HepG2 (cell line): Measurements from ENCODE around the gene SLC9A8. TPM values are rescaled to one million over a fixed set of nuclear protein-coding genes. Genes with fewer than 3 reads are reported as not detected.
A peak's percentile ranks its signal among the peaks of the same experiment; 100 is the strongest.

Experiments used
- ATAC-seq: fragments of 200-7000 bp; cut with Tn5 transposase; 3 replicates; pipeline ENCODE4 v1.9.1; 2020; ENCODE audit warnings: mild to moderate bottlenecking, moderate library complexity
- BruUV-seq: library from RNA; stranded (reverse); fragments of 400-500 nt; replicated peaks from 2 replicates; lab custom pipeline; 2021; lab: Mats Ljungman, UMichigan
- CTCF ChIA-PET: fragments of 300-600 bp; formaldehyde crosslinking; extraction: SDS; loops from one replicate; lab custom pipeline; 2021; ENCODE audit warnings: low total read pairs, inconsistent platforms, low intra/inter-chr PET ratio; lab: Yijun Ruan, JAX
- POLR2A ChIA-PET: fragments of 350-600 bp; sonication (Branson Sonifier 250); formaldehyde crosslinking; loops from one replicate; lab custom pipeline; 2020; ENCODE audit warnings: antibody characterized with exemption, inconsistent platforms; lab: Yijun Ruan, JAX
- DNase-seq: peaks from one replicate; pipeline ENCODE4 v3.0.0-alpha.2; 2015; ENCODE audit warnings: low spot score
- FAIRE-seq: peaks from 3 replicates; lab custom pipeline; 2011; peaks lifted over from hg19 to GRCh38; lab: Jason Lieb, UNC
- H2AFZ ChIP-seq: one replicate; pipeline ENCODE4 v1.6.1; 2011; ENCODE audit warnings: low read length, inconsistent platforms
- H3K27ac ChIP-seq: fragments of 300-600 bp; 3 replicates; pipeline ENCODE4 v1.8.0; 2011; ENCODE audit warnings: mixed run types, mild to moderate bottlenecking, mixed read lengths, low read length, inconsistent platforms; ENCODE audit not compliant: insufficient read depth; ENCODE audit errors: extremely low read length
- H3K27me3 ChIP-seq, 2 experiments: fragments of 200-600 bp in 1 of 2; 2 replicates in 1 of 2; 3 replicates in 1 of 2; pipeline versions ENCODE4 v1.6.0 to v1.8.0; 2011; ENCODE audit warnings: low read length in 2 of 2, mild to moderate bottlenecking in 2 of 2, moderate library complexity in 2 of 2, inconsistent platforms in 1 of 2; ENCODE audit not compliant: insufficient read depth in 2 of 2, control insufficient read depth in 1 of 2
- H3K36me3 ChIP-seq, 2 experiments: fragments of 200-600 bp in 1 of 2; replicated peaks in 1 of 2; 2 replicates in 1 of 2; 3 replicates in 1 of 2; pipeline versions ENCODE4 v1.5.1 to v1.8.0; 2011; ENCODE audit warnings: low read length in 2 of 2, inconsistent platforms in 1 of 2; ENCODE audit not compliant: insufficient read depth in 2 of 2, control insufficient read depth in 1 of 2
- H3K4me1 ChIP-seq: 2 replicates; pipeline ENCODE4 v1.5.1; 2012; ENCODE audit warnings: low read length, inconsistent platforms; ENCODE audit not compliant: insufficient read depth
- H3K4me2 ChIP-seq: 2 replicates; pipeline ENCODE4 v1.6.0; 2011; ENCODE audit warnings: low read depth, low read length, inconsistent platforms
- H3K4me3 ChIP-seq, 3 experiments: fragments of 200-600 bp in 1 of 3; sonication (generic), shearing (Covaris generic) in 1 of 3; replicated peaks in 1 of 3; 2 replicates each; pipeline ENCODE4 v1.5.1; 2011 to 2016; ENCODE audit warnings: low read length in 3 of 3, inconsistent platforms in 2 of 3, low read depth in 2 of 3, mild to moderate bottlenecking in 2 of 3, control low read depth in 1 of 3, mixed read lengths in 1 of 3; ENCODE audit not compliant: insufficient read depth in 1 of 3
- H3K79me2 ChIP-seq: one replicate; pipeline ENCODE4 v1.6.1; 2011; ENCODE audit warnings: low read length, inconsistent platforms; ENCODE audit not compliant: insufficient read depth
- H3K9ac ChIP-seq: 2 replicates; pipeline ENCODE4 v1.6.0; 2011; ENCODE audit warnings: mild to moderate bottlenecking, low read depth, low read length, inconsistent platforms; ENCODE audit not compliant: insufficient read depth
- H3K9me3 ChIP-seq: 2 replicates; pipeline ENCODE4 v1.5.1; 2012; ENCODE audit warnings: mild to moderate bottlenecking, low read length
- H4K20me1 ChIP-seq: 2 replicates; pipeline ENCODE4 v1.6.0; 2011; ENCODE audit warnings: inconsistent platforms, mild to moderate bottlenecking, low read length, moderate library complexity; ENCODE audit not compliant: insufficient read depth
- FLYWCH1 ChIP-seq: sonication (generic); formaldehyde crosslinking; IDR thresholded peaks from 2 replicates; pipeline ENCODE4 v1.8.1; 2023; ENCODE audit warnings: mild to moderate bottlenecking, missing genetic modification reagents
- GFI1 ChIP-seq: sonication (generic); formaldehyde crosslinking; IDR thresholded peaks from 2 replicates; pipeline ENCODE4 v1.5.0; 2020; ENCODE audit warnings: missing genetic modification reagents, mild to moderate bottlenecking, borderline replicate concordance
- NCOA1 ChIP-seq: sonication (generic); formaldehyde crosslinking; IDR thresholded peaks from 2 replicates; pipeline ENCODE4 v1.9.0; 2021; ENCODE audit warnings: missing genetic modification reagents
- RARG ChIP-seq: sonication (generic); formaldehyde crosslinking; IDR thresholded peaks from 2 replicates; pipeline ENCODE4 v1.4.0; 2020; ENCODE audit warnings: low read depth, mild to moderate bottlenecking, missing genetic modification reagents
- SIX4 ChIP-seq: sonication (generic); formaldehyde crosslinking; IDR thresholded peaks from 2 replicates; pipeline ENCODE4 v1.4.0; 2020; ENCODE audit warnings: missing genetic modification reagents
- SP2 ChIP-seq: sonication (generic); formaldehyde crosslinking; IDR thresholded peaks from 2 replicates; pipeline ENCODE4 v1.5.1; 2020; ENCODE audit warnings: mild to moderate bottlenecking, missing genetic modification reagents
- ZBTB7A ChIP-seq: sonication (generic); formaldehyde crosslinking; IDR thresholded peaks from 2 replicates; pipeline ENCODE4 v1.8.0; 2022; ENCODE audit warnings: mild to moderate bottlenecking, missing genetic modification reagents
- ZKSCAN1 ChIP-seq: fragments of 150-350 bp; IDR thresholded peaks from 2 replicates; pipeline ENCODE4 v1.6.1; 2014; ENCODE audit warnings: low read length
- ZNF572 ChIP-seq: sonication (generic); formaldehyde crosslinking; IDR thresholded peaks from 2 replicates; pipeline ENCODE4 v1.5.1; 2020; ENCODE audit warnings: mild to moderate bottlenecking, missing genetic modification reagents
- ZNF891 ChIP-seq: sonication (generic); formaldehyde crosslinking; IDR thresholded peaks from 2 replicates; pipeline ENCODE4 v1.5.0; 2020; ENCODE audit warnings: mild to moderate bottlenecking, missing genetic modification reagents
- WGBS: methylation state at CpG from one replicate; pipeline ENCODE4 v1.1.6; 2017; ENCODE audit warnings: low lambda C conversion rate; 5-methylcytosine and 5-hydroxymethylcytosine counted together
- in situ Hi-C: cut with HindIII; loops from 2 replicates; pipeline ENCODE4 v1.10.0; 2017; ENCODE audit warnings: low pct_unique_long_range_greater_than_20kb; ENCODE audit not compliant: extremely low pct_ligation_motif_present
- intact Hi-C: fragments of 100-400 bp; cut with micrococcal nuclease; formaldehyde crosslinking; loops from one replicate; pipeline ENCODE4 v1.10.0; 2022; ENCODE audit not compliant: unreplicated experiment
- polyA plus RNA-seq, 8 experiments: library from polyadenylated mRNA; depleted of rRNA in 3 of 8; stranded (reverse) in 7 of 8; unstranded in 1 of 8; fragments of >200 nt; fragmentation: Illumina TruSeq in 4 of 8; extraction: Trizol in 4 of 8; gene quantifications; 2 replicates each; pipeline versions ENCODE4 v1.2.1 to v1.2.3, GENCODE V29; 2011 to 2016; ENCODE audit warnings: low read depth in 4 of 8, missing spikeins in 1 of 8, mixed read lengths in 1 of 8; ENCODE audit not compliant: insufficient read depth in 1 of 8
- total RNA-seq, 5 experiments: library from RNA; depleted of rRNA; stranded (reverse); fragments of >200 nt; fragmentation: Illumina TruSeq; extraction: Trizol; gene quantifications; 2 replicates each; pipeline ENCODE4 v1.2.3, GENCODE V29; 2016; ENCODE audit warnings: low read depth in 1 of 5
- TF ChIP-seq, protein P1 (sequence below): sonication (generic); formaldehyde crosslinking; IDR thresholded peaks from 2 replicates; pipeline ENCODE4 v1.4.0; 2020; ENCODE audit warnings: missing genetic modification reagents
- TF ChIP-seq, protein P2 (sequence below): sonication (generic); formaldehyde crosslinking; IDR thresholded peaks from 2 replicates; pipeline ENCODE4 v1.5.0; 2020; ENCODE audit warnings: missing genetic modification reagents
- TF ChIP-seq, protein P3 (sequence below): fragments of 450-650 bp; IDR thresholded peaks from 2 replicates; pipeline ENCODE4 v1.6.1; 2017
- TF ChIP-seq, protein P4 (sequence below): sonication (generic); formaldehyde crosslinking; IDR thresholded peaks from 2 replicates; pipeline ENCODE4 v1.5.0; 2020; ENCODE audit warnings: mild to moderate bottlenecking, missing genetic modification reagents, borderline replicate concordance
- TF ChIP-seq, protein P5 (sequence below): sonication (generic); formaldehyde crosslinking; IDR thresholded peaks from 2 replicates; pipeline ENCODE4 v1.4.0; 2020; ENCODE audit warnings: missing genetic modification reagents

SLC9A8 gene
- total and polyA plus RNA-seq, 2 of the 13 experiments (the other 11 are each of a cell fraction or from before 2014, with no cell fraction given), result 4.1 to 7.4 TPM

DNA sequence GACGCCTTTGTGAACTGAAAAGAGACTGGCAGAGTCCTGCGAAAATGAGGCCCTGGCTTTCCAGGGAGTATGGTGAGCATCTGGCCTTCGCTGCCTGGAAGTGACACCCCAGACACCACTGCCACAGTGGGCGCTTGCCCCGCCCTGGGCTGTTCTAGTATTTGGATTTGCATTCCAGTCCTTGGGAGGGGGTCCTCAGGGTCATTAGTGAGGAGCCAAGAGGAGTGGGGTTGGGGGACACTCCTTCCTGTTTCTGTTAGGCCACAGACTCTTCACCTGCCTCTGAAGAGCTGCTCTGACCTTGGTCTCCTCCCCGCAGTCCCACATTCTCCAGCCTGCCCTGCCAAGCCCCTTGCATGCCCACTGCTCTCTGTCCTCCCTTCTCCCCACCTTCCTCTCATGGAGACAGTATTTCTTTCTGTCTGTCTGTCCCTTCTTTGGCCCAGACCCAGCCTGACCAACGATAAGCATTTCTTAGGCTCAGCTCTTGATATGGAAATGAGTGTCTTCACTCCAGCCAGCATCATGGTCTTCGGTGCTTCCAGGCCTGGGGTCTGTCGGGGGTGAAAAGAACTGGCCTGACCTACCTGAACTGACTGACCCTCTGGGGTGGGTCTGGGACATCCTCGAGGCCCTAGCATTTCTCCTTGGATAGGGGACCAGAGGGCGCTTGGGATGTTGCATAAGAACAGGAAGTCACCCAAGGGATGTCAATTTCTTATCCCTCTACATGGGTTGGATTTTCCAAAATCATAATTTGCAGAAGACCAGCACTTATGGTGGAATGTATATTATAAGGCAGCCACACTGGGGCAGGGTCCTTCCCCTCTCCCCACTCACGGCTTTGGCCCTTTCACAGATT lies 19.4 kb downstream of the SLC9A8 start:
- ChIA-PET CTCF (no interaction called here), POLR2A (interaction anchor here (0.6 to 2.0 kb wide), 11 partner anchors 8 to 232 kb away, joined by 3 to 8 read pairs (median 3); partner anchors contain the start of gene SLC9A8)
- Histone ChIP-seq H3K27me3 (no peaks in the 10 kb centered on the region), H3K36me3 (peaks cover 0 to 11% of the 10 kb centered on the region in 2 experiments; a peak in 2 of 5 replicates), H2AFZ (no peak overlapping the region), H3K4me3 (no peak overlapping the region), H3K9ac (peak overlapping the region; percentile 16; the same call in 1 of the 2 replicates), H3K27ac (peak overlapping the region; percentile 48), H3K4me2 (peak overlapping the region; percentile 6; the same call in 1 of the 2 replicates), H3K4me1 (peaks cover 30% of the 10 kb centered on the region), H3K79me2 (no peaks in the 10 kb centered on the region), H3K9me3 (no peaks in the 10 kb centered on the region), H4K20me1 (no peaks in the 10 kb centered on the region)
- WGBS, result 71% methylated on average over 12 of the region's 12 CpGs
- ATAC-seq (peak; percentile 33), DNase-seq (no peak), FAIRE-seq (no peak)
- in situ Hi-C loops (no loop called here), intact Hi-C loops (no loop called here)
- no TSS peak for BruUV-seq
- TF ChIP-seq, protein P1, sequence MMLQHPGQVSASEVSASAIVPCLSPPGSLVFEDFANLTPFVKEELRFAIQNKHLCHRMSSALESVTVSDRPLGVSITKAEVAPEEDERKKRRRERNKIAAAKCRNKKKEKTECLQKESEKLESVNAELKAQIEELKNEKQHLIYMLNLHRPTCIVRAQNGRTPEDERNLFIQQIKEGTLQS (CRISPR knock-in tag), result peak; percentile 18; the same call in 1 of the 2 replicates
- 0 out of 2 replicates have a peak, but pooled peaks have one; percentile 12 for TF ChIP-seq SP2 (CRISPR knock-in tag)
- TF ChIP-seq ZNF572, result peak; percentile 48; the same call in 1 of the 2 replicates
- peak; percentile 61; the same call in 1 of the 2 replicates for TF ChIP-seq FLYWCH1 (CRISPR knock-in tag)
- 0 out of 2 replicates have a peak, but pooled peaks have one; percentile 28 for TF ChIP-seq ZNF891
- 0 out of 2 replicates have a peak, but pooled peaks have one; percentile 4 for TF ChIP-seq GFI1 (CRISPR knock-in tag)
- 0 out of 2 replicates have a peak, but pooled peaks have one; percentile 55 for TF ChIP-seq NCOA1 (CRISPR knock-in tag)
- TF ChIP-seq, protein P2, sequence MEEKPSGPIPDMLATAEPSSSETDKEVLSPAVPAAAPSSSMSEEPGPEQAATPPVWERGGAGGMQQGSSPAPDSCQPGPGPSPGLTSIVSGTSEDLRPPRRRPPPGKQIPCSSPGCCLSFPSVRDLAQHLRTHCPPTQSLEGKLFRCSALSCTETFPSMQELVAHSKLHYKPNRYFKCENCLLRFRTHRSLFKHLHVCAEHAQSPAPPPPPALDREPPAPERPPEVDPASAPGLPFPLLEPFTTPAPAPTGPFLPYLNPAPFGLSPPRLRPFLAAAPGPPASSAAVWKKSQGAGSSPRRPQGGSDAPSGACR, result 0 out of 2 replicates have a peak, but pooled peaks have one; percentile 81
- TF ChIP-seq, protein P3, sequence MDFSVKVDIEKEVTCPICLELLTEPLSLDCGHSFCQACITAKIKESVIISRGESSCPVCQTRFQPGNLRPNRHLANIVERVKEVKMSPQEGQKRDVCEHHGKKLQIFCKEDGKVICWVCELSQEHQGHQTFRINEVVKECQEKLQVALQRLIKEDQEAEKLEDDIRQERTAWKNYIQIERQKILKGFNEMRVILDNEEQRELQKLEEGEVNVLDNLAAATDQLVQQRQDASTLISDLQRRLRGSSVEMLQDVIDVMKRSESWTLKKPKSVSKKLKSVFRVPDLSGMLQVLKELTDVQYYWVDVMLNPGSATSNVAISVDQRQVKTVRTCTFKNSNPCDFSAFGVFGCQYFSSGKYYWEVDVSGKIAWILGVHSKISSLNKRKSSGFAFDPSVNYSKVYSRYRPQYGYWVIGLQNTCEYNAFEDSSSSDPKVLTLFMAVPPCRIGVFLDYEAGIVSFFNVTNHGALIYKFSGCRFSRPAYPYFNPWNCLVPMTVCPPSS, result no peak
- TF ChIP-seq RARG, result no peak
- TF ChIP-seq, protein P4, sequence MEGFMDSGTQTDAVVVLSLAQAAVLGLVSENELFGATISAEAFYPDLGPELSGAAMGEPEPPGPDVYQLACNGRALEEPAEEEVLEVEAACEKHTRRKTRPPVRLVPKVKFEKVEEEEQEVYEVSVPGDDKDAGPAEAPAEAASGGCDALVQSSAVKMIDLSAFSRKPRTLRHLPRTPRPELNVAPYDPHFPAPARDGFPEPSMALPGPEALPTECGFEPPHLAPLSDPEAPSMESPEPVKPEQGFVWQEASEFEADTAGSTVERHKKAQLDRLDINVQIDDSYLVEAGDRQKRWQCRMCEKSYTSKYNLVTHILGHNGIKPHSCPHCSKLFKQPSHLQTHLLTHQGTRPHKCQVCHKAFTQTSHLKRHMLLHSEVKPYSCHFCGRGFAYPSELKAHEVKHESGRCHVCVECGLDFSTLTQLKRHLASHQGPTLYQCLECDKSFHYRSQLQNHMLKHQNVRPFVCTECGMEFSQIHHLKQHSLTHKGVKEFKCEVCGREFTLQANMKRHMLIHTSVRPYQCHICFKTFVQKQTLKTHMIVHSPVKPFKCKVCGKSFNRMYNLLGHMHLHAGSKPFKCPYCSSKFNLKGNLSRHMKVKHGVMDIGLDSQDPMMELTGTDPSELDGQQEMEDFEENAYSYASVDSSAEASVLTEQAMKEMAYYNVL (CRISPR knock-in tag), result 0 out of 2 replicates have a peak, but pooled peaks have one; percentile 12
- no peak for TF ChIP-seq ZKSCAN1
- 0 out of 2 replicates have a peak, but pooled peaks have one; percentile 39 for TF ChIP-seq ZBTB7A
- TF ChIP-seq, protein P5, sequence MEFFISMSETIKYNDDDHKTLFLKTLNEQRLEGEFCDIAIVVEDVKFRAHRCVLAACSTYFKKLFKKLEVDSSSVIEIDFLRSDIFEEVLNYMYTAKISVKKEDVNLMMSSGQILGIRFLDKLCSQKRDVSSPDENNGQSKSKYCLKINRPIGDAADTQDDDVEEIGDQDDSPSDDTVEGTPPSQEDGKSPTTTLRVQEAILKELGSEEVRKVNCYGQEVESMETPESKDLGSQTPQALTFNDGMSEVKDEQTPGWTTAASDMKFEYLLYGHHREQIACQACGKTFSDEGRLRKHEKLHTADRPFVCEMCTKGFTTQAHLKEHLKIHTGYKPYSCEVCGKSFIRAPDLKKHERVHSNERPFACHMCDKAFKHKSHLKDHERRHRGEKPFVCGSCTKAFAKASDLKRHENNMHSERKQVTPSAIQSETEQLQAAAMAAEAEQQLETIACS (CRISPR knock-in tag), result no peak
- no peak for TF ChIP-seq SIX4 (CRISPR knock-in tag)
